GM19452 (cell line): ENCODE data around the gene LTBP2.

Experiments
- ATAC-seq: cut with Tn5 transposase; IDR thresholded peaks from one replicate; pipeline ENCODE4 v1.9.1; 2021; ENCODE audit not compliant: unreplicated experiment

The LTBP2 gene

DNA sequence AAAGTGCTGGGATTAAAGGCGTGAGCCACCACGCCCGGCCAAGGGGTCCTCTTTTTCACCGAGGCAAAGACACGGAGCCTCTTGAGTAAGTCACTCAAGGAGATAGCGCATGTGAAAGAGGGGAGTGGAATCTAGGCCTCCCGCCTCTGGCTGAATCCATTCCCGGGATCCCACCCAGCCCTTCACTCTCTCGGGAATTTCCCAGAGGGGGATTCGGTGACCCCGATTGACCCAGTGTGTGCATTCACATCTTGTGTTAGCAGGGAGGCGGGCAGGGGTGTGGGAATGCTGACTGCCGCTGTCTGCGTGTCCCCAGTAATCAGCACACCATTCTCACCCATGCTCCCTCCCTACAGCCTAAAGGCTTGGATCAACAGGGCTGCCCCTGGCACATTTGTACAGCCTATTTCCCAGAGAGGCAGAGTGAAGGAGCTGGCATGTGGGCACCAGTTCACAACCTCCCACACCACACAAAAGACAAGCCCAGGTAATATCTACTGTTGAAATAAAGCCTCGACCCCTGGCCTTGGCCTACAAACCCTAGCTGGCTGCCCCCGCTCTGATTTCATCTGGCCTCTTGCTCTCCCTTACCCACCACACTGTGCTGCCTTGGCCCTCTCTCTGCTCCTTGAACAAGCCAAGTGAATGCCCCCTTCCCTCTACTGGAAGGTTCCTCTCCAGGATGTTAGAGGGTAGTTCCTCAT is 1.3 kb upstream of the LTBP2 start:
- no peak for ATAC-seq

DNA sequence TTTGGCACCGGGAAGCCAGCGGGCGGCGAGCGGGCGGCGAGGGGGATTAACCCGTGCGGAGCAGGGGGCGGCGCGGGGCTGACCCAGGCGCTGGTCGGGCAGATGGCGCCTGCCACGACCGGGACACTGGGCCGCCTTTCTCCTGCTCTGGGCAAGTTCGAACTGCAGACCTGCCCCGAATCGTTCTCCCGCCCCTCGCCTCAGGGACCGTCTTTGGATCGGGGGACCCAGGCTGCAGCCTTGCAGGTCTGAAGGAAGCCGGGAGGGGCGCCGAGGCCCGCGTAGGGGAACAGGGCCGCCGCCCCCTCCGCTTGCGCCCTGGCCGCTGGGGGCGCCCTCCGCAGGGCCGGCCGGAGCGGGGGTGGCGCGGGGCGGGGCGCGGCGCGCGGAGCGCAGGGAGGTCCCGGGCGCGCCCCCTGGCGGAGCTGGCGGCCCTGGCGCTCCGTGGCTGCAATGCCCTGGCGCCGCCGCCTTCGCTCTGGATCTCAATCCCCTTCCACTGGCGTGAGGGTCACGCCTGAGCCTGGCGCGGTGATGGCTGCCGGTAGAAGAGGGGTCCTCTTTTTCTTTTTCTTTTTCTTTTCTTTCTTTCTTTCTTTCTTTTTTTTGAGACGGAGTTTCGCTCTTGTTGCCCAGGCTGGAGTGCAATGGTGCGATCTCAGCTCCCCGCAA is 449 bp upstream of the LTBP2 start:
- ATAC-seq = peak; percentile 68

DNA sequence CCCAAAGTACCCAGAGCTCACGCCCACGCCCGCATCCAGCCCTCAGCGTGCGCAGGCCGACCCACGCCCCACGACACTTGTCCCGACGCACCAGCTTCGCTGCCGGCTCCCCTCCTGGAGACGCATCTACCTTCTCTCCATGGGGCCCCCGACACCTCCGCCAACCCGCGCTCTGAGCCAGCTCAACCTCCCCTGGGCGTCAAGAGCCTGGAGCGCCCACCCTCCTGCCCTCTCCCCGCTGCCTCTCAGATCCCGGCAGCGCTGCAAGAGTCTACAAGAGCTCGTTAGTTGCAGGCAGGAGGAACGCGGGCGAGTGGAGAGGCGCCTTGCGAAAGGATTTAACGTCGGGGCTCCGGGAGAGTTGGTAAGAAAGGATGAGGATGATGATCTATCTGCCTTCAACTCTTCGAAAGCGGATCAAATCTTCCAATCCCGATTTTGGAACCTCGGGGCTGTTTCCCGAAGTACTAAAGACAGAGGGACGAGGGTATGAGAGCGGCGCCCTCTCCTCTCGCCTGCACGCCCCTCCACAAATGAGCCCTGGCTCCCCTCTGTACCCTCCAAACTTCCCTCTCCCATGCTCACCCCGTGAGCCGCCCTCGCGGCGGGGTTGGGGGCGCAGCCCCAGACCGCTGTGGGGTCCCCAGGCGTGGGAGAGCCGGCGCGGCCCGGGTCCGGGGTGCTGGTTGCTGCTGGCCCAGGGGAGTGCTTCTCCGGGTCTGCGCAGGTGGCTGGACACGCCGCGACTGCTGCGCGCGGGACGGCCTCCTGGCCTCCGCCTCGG is 979 bp downstream of the LTBP2 start:
- ATAC-seq = no peak

DNA sequence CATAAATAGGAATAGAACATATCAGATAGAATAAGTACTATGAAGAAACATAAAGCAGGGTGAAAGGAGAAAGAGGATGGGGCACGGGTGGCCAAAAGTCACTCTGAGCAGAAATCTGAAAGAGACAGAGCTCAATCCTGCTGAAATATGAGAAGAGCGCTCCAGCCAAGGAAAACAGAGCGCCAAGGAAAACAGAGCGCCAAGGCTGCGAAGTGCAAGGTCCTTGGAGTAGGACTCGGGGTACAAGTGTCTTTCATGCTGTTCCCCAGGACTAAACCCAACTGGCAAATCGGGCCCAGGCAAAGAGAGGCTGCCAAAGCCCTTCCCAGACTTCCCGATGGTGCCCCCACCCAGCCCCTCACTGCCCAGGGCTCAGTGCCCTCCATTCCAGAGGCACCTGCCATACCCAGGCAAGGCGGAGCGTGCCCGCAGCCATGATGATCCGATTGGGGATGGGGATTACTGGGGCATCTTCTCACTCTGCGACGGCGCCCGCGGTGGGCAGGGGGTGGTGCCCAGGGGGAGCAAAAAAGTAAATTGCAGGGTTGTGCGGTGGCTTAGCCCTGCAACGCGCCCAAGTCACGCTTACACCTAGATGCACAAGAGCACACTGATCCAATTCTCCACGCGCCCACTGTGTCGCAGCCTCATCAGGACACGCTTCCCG is 1.7 kb downstream of the LTBP2 start:
- no peak for ATAC-seq

DNA sequence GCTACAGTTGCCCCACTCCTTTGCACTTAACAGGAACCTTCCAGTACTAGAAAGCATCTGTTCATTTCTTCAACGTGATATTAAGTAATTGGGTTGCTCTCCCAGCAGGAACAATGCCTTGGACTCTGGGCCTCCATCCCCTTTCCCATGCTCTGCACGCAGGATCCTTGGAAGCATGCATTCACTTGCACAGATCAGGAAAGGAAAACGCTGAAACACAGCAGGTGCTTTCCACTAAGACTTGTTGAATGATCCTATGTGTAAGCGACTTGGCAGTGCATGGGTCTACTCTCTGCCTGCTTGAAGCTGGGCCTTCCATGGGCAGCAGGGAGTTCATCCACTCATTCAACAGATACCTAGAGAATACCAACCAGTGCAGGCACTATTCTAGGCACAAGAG is 2.3 kb downstream of the LTBP2 start:
- no peak for ATAC-seq

DNA sequence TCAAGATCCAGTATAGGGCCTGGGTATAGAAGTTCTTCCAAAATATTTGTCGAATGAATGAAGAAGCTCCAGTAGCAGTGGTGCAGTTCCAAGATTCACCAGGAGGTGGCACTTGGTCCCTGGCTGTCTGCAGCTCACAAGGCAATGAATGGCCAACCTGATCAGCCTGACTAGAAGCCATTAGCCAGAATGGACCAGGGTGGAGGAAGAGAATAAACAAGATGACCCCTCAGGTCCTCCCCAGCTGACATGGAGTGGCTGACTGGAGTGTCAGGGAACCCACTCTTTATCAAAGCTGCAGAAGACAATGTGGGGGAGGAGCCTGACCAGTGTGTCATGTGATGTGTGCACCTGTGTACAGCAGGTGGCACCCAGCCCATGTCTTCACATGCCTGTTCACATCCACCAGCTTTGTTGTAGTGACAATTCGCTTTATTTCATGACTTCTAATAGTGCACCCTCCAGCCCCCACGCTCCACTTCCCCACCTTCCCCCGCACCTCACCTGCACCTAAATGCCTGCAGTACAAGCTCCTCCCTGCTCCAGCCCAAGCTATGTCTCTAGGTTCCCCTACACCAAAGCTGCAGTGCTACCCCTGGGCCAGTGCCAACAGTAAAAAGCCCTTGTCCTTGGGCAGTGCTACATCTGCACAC is 3.0 kb downstream of the LTBP2 start:
- no peak for ATAC-seq

DNA sequence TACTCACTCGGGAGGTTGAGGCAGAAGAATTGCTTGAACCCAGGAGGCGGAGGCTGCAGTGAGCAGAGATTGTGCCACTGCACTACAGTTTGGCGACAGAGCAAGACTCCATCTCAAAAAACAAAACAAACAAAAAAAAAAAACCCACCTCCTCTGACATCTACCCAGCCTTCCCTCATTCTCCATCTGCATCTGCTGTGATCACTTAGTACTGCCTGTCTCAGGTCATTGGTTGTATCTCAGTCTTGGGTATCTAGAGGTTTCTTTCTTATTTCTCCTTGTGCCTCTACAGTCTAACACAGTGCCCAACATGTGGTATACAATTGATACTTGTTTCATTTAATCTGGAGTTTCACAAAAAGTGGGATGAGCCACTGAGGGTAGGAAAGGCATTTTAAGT is 5.3 kb downstream of the LTBP2 start:
- ATAC-seq = no peak

DNA sequence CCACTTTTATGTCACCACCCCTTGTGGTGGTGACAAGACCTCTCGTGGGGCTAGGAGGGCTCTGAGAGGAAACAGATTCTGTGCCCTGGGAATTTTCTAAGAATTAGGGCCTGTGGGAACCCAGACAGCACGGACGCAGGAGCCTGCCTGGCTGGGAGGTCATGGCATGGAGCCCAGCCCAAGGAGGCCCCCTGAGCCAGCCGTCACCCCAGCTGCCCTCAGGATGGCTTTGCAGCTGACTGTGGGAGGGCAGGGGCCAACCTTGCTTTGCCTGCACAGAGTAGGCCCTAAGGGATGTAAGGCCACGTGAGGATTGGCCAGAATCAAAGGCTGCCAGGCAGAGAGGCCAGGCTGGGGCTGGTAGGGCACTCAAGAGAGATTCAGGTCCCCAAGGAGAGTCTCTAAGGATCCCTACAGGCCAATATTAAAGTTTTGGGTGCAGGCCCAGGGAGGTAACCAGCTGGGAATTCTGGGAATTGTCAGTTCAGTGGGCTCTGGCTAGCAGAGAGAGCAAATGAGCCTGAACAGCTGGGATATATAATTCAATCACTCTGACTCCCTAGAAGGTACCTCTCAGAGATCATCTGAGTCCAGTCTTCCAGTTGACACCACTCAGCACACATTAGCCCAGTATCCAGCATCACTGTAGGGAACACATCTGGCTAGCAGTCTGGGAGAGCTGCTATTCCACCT is 6.4 kb downstream of the LTBP2 start:
- ATAC-seq = no peak

DNA sequence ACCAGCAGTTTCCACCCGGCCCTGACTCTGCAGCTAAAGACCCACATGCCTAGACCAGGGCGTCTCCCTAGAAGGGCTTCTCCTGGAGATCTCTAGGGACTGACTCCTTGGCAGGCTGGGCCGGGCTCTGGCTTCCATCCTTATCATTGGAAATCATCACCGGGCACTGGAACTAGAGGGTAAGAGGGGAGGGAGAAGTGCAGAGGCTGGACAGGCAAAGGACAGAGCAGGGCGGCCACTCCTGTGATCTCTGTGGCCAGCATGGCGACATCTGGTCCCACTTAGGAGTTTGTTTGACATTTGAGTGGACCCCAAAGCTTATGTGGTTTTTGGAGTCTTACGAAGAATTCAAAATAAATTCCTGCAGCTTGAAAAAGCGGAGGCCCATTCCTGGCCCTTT is 7.1 kb downstream of the LTBP2 start:
- no peak for ATAC-seq

DNA sequence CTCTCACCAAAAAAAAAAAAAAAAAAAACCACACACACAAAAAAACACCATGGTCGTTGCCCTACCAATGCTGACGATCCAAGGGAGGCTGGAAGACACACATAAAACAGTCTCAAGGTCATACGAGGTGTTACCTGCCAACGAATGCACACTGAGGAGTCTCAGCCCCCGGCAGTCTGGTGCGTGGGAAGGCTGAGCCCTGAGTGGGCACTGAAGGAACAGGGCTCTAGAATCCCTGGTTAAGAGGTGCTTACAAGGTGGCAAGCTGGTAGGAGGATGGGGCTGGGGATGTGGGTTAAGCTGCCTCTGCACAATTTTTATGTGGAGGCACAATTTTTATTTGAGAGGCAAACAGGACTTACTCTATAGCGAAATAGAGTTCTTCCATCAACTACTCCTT is 7.9 kb downstream of the LTBP2 start:
- no peak for ATAC-seq

DNA sequence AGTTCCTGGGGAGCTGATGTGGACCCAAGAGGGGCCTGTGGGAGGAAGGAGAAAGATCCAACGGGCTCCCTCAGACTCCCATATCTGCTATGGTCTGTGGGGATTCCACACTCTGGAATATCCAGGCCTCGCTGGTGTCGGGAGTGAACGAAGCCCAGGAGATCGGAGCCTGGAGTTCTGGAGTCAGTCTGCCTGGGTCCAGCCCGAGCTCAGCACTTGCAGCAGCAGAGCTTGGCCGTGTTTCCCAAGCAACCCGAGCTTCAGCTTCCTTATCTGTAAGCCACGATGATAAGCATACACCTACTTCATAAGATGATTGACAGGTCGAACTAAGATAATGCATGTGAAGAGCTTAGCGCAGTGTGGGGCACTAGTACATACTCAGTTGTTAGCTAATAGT is 10.1 kb downstream of the LTBP2 start:
- no peak for ATAC-seq

DNA sequence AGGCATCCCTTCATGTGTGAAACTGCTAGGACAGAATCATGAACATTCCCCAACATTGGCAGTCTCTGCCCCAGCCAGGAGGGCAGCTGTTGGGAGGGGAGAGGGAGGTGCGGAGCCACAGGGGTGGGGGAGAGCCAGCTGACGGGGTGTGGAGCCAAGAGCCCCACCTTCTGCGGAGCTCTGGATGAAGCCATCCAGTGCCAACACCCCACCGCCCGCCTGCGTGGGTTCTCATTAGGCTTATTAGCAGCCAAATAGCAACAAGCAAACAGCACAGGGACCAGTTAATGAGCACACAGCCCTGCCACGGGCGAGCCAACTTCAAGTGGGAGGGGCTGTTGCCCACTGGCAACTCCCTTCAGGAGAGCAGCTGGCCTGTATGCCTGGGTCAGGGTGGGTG is 12.1 kb downstream of the LTBP2 start:
- ATAC-seq = no peak

DNA sequence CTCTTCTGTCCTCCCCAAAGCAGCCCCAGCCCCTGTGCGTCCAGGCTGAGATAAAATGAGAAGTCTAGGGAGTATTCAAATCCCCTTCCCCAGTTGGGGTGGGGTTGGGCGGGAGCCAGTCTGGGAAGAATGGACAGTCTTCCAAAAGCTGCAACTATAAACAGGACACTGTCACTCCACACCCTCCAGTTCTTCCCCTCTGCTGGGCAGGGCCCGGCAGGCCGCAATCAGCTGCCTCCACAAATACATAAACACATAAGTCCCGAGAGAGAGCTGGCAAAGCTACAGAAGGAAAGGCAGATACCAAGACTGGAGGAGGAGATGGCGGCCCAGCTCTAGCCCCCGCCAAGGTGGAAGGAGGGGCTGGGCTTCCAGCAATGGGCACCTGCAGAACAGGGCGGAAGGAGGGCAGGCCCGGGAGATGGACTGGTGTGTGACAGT is 12.7 kb downstream of the LTBP2 start:
- ATAC-seq = no peak

DNA sequence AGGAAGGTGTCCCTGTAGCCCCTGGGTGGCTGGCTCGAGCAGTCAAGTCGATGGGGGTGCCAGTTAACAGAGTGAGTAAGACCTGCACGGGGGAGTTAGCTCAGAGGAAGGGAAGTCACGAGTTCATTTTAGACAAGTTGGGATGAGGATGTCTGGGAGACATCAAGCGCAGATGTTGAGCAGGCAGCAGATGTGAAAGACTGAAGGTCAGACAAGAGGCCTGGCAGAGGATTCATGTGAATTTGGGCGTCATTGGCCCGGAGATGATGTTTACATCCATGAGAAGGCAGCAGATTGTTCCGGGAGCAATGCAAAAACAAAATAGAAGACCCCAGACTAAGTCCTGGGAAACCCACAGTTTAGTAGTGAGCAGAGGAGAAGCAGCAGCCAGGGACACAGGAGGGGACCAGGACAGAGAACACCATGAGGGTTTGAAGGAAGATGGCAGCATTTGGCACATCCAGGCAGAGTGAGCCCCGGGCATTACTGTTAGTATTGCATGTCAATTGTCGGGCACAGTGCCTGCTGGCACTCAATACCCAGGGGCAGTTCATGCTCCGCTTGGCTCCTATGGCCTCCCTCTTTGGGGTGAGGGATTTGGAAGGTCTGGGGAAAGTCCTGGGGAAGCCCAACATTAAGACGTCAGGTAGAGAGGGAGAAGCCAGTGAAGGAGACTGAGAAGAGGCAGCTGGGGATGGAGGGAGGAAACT is 15.1 kb downstream of the LTBP2 start:
- ATAC-seq = no peak

DNA sequence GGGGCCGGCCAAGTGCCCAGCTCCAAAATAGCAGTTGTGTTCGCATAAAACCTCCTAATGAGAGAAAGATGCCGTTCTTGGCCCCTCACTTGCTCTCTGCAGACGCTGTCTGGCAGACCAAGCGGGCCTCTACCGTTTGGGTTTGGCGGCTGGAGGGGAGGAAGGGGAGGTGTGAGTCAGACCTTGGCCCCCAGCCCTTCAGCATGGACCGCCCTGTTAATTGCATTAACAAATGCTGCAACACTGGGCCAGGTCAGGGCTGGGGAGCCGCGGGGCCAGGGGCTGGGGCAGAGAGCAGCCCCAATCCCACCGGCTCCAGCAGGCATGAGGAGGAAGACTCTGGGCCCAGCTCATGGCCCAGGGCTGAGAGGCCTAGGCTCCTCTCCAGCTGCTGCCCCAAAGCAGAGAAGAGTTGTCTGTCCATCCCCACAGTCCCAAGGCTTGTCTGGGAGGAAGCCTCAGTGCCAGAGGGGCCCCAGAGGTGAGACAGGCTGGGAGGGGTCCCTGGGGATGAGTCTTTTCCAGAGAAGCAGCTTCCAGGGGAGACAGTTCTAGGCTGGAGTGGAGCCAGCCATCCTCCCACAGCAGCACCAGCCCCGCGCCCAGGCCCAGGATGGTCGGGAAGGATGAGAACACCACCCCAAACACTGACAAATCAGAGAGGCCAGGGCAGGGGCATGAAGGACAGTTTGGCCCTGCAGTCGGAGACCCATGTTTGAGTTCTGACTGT is 16.9 kb downstream of the LTBP2 start:
- ATAC-seq = no peak

DNA sequence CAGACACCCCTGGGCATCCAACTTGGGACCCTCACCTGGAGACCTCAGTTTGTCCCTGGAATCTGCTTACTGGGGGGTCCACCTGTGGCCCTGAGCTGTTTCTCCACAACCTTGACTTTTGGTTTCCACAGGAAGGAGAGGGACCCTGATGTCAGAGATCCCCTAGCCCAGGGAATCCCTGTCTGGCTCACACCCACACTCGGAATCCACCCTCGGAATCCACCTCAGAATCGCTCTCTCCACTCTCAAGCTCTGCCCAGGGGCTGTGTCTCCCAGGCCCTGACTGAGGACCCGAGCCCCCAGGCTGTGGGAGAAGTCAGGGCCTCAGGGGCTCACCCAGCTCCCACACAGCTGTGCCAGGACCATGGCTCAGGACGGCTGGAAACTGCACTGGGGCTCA is 17.4 kb downstream of the LTBP2 start:
- ATAC-seq = no peak

DNA sequence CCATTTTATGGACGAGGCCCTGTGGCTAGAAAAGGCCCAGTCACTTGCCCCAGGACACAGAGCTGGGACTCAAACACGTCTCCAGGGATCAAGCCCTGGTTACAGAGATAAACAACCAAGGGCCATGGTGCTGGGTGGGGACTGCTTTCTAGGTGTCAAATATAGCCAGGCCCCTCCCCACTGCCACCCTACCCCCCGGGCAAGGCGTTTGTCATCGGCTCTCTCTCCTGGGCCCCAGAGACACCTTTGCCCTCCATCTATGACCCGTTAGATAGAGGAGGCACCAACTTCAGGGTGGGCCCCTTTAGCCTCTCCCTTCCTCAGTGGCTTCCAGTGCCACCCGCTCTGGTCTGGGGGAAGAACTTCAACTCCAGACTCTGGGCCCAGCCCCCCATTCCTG is 18.0 kb downstream of the LTBP2 start:
- no peak for ATAC-seq

DNA sequence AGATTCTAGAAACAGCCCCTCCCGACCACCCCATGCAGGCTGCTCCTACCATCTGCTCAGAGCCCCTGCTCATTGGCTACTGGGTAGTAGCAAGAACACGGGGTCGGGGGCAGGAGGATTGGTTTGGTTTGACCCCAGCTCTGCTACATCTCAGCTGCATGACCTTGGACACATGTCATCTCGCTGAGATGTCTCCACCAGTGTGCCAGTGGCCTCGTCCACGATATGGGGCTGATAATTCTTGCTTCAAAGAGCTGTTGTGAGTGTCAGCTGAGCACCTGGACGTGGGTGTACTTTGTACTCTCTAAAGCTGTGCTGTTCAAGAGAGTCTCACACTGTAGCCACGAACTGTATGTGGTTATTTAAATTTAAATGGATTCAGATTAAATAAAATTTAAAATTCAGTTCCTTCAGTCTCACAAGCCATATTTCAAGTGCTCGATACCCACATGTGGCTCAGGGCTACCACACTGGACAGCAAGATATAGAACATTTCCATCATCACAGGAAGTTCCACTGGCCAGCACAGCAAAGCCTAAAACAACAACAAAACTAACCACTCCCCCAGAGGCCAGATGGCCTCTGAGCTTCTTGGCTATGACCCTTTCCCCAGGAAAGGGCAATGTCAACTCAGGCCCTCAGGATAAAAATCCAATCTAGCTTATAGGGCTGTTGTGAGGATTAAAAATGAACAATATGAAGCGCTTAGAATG is 18.6 kb downstream of the LTBP2 start:
- ATAC-seq = no peak
